HepG2 (cell line): ENCODE data around the gene FRK. TPM values are rescaled to one million over a fixed set of nuclear protein-coding genes. Genes with fewer than 3 reads are reported as not detected.

ENCODE experiments used
- HES4 ChIP-seq: sonication (generic); formaldehyde crosslinking; IDR thresholded peaks from 2 replicates; pipeline ENCODE4 v1.9.0; 2021; ENCODE audit warnings: mild to moderate bottlenecking, missing genetic modification reagents, borderline replicate concordance
- ISX ChIP-seq: sonication (generic); formaldehyde crosslinking; conservative IDR thresholded peaks from 2 replicates; pipeline ENCODE4 v1.5.0; 2020; ENCODE audit warnings: missing genetic modification reagents
- JDP2 ChIP-seq: sonication (generic); formaldehyde crosslinking; IDR thresholded peaks from 2 replicates; pipeline ENCODE4 v1.8.1; 2022; ENCODE audit warnings: missing genetic modification reagents, borderline replicate concordance
- MAFG ChIP-seq: sonication (generic); formaldehyde crosslinking; IDR thresholded peaks from 2 replicates; pipeline ENCODE4 v1.5.1; 2020; ENCODE audit warnings: mild to moderate bottlenecking, missing genetic modification reagents
- MTF1 ChIP-seq: sonication (generic); formaldehyde crosslinking; IDR thresholded peaks from 2 replicates; pipeline ENCODE4 v1.5.0; 2020; ENCODE audit warnings: missing genetic modification reagents
- NCOA5 ChIP-seq: sonication (generic); formaldehyde crosslinking; IDR thresholded peaks from 2 replicates; pipeline ENCODE4 v1.4.0; 2020; ENCODE audit warnings: missing genetic modification reagents
- NR2F2 ChIP-seq: IDR thresholded peaks from 2 replicates; pipeline ENCODE4 v1.6.1; 2012; ENCODE audit warnings: low read depth, inconsistent platforms, borderline replicate concordance
- NRL ChIP-seq: sonication (generic); formaldehyde crosslinking; IDR thresholded peaks from 2 replicates; pipeline ENCODE4 v1.5.0; 2020; ENCODE audit warnings: missing genetic modification reagents, mild to moderate bottlenecking, moderate library complexity, borderline replicate concordance
- PPARG ChIP-seq: conservative IDR thresholded peaks from 2 replicates; pipeline ENCODE4 v1.6.1; 2016; ENCODE audit warnings: missing biosample characterization, missing genetic modification reagents
- RFX5 ChIP-seq: IDR thresholded peaks from 2 replicates; pipeline ENCODE4 v1.6.1; 2011; ENCODE audit warnings: low read depth, low read length, improper control_type of control experiment
- SMAD3 ChIP-seq: sonication (generic); formaldehyde crosslinking; IDR thresholded peaks from 2 replicates; pipeline ENCODE4 v1.4.0; 2020; ENCODE audit warnings: missing genetic modification reagents
- TBL1XR1 ChIP-seq: fragments of 150-350 bp; IDR thresholded peaks from 2 replicates; pipeline ENCODE4 v1.6.1; 2014; ENCODE audit warnings: borderline replicate concordance, low read length; ENCODE audit not compliant: partially characterized antibody
- TBX3 ChIP-seq: fragments of 450-650 bp; IDR thresholded peaks from 2 replicates; pipeline ENCODE4 v1.6.1; 2017; ENCODE audit warnings: antibody characterized with exemption, mild to moderate bottlenecking, inconsistent platforms, borderline replicate concordance
- TEAD2 ChIP-seq: sonication (generic); formaldehyde crosslinking; IDR thresholded peaks from 2 replicates; pipeline ENCODE4 v1.9.0; 2021; ENCODE audit warnings: missing genetic modification reagents
- ZKSCAN1 ChIP-seq: fragments of 150-350 bp; IDR thresholded peaks from 2 replicates; pipeline ENCODE4 v1.6.1; 2014; ENCODE audit warnings: low read length
- ZKSCAN5 ChIP-seq: sonication (generic); formaldehyde crosslinking; IDR thresholded peaks from 2 replicates; pipeline ENCODE4 v1.5.1; 2020; ENCODE audit warnings: mild to moderate bottlenecking, missing genetic modification reagents
- ZNF317 ChIP-seq: sonication (generic); formaldehyde crosslinking; IDR thresholded peaks from 2 replicates; pipeline ENCODE4 v1.5.0; 2020; ENCODE audit warnings: mild to moderate bottlenecking, missing genetic modification reagents
- ZNF367 ChIP-seq: sonication (generic); formaldehyde crosslinking; IDR thresholded peaks from 2 replicates; pipeline ENCODE4 v1.4.0; 2020; ENCODE audit warnings: missing genetic modification reagents, borderline replicate concordance
- ZNF563 ChIP-seq: sonication (generic); formaldehyde crosslinking; IDR thresholded peaks from 2 replicates; pipeline ENCODE4 v1.8.0; 2022; ENCODE audit warnings: mild to moderate bottlenecking, moderate library complexity, missing genetic modification reagents
- ZNF720 ChIP-seq: sonication (generic); formaldehyde crosslinking; IDR thresholded peaks from 2 replicates; pipeline ENCODE4 v1.4.0; 2020; ENCODE audit warnings: missing genetic modification reagents
- polyA plus RNA-seq, 8 experiments: library from polyadenylated mRNA; depleted of rRNA in 3 of 8; stranded (reverse) in 7 of 8; unstranded in 1 of 8; fragments of >200 nt; fragmentation: Illumina TruSeq in 4 of 8; extraction: Trizol in 4 of 8; gene quantifications; 2 replicates each; pipeline versions ENCODE4 v1.2.1 to v1.2.3, GENCODE V29; 2011 to 2016; ENCODE audit warnings: low read depth in 4 of 8, missing spikeins in 1 of 8, mixed read lengths in 1 of 8; ENCODE audit not compliant: insufficient read depth in 1 of 8
- total RNA-seq, 5 experiments: library from RNA; depleted of rRNA; stranded (reverse); fragments of >200 nt; fragmentation: Illumina TruSeq; extraction: Trizol; gene quantifications; 2 replicates each; pipeline ENCODE4 v1.2.3, GENCODE V29; 2016; ENCODE audit warnings: low read depth in 1 of 5
- TF ChIP-seq, protein P1 (sequence below): sonication (generic); formaldehyde crosslinking; IDR thresholded peaks from 2 replicates; pipeline ENCODE4 v1.4.0; 2020; ENCODE audit warnings: mild to moderate bottlenecking, low read depth, missing genetic modification reagents
- TF ChIP-seq, protein P2 (sequence below): sonication (generic); formaldehyde crosslinking; IDR thresholded peaks from 2 replicates; pipeline ENCODE4 v1.4.0; 2020; ENCODE audit warnings: mild to moderate bottlenecking, missing genetic modification reagents
- TF ChIP-seq, protein P3 (sequence below): sonication (generic); formaldehyde crosslinking; IDR thresholded peaks from 2 replicates; pipeline ENCODE4 v1.4.0; 2020; ENCODE audit warnings: mild to moderate bottlenecking, missing genetic modification reagents
- TF ChIP-seq, protein P4 (sequence below): IDR thresholded peaks from 2 replicates; pipeline ENCODE4 v1.6.1; 2016; ENCODE audit warnings: missing compliant biosample characterization, missing genetic modification reagents, borderline replicate concordance
- TF ChIP-seq, protein P5 (sequence below): sonication (generic); formaldehyde crosslinking; IDR thresholded peaks from 2 replicates; pipeline ENCODE4 v1.5.0; 2020; ENCODE audit warnings: missing genetic modification reagents

FRK gene
- total and polyA plus RNA-seq, 2 of the 13 experiments (the other 11 are each of a cell fraction or from before 2014, with no cell fraction given): 1.3 to 2.9 TPM

GRCh38 chr6:116060572-116061283, at the start of gene FRK (continued):
- TF ChIP-seq, protein P1, sequence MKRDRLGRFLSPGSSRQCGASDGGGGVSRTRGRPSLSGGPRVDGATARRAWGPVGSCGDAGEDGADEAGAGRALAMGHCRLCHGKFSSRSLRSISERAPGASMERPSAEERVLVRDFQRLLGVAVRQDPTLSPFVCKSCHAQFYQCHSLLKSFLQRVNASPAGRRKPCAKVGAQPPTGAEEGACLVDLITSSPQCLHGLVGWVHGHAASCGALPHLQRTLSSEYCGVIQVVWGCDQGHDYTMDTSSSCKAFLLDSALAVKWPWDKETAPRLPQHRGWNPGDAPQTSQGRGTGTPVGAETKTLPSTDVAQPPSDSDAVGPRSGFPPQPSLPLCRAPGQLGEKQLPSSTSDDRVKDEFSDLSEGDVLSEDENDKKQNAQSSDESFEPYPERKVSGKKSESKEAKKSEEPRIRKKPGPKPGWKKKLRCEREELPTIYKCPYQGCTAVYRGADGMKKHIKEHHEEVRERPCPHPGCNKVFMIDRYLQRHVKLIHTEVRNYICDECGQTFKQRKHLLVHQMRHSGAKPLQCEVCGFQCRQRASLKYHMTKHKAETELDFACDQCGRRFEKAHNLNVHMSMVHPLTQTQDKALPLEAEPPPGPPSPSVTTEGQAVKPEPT (CRISPR knock-in tag): no peak
- TF ChIP-seq ZNF367 (no peak), NCOA5 (no peak), SMAD3 (CRISPR knock-in tag) (0 out of 2 replicates have a peak, but pooled peaks have one; percentile 10), JDP2 (CRISPR knock-in tag) (no peak), RFX5 (no peak), MAFG (no peak), ZKSCAN1 (no peak), ZNF720 (CRISPR knock-in tag) (no peak), HES4 (CRISPR knock-in tag) (no peak), NR2F2 (no peak), ZNF563 (no peak), ZNF317 (0 out of 2 replicates have a peak, but pooled peaks have one; percentile 67), ZKSCAN5 (CRISPR knock-in tag) (no peak), PPARG (CRISPR knock-in tag) (peak; percentile 45), TEAD2 (no peak), TBL1XR1 (no peak), TBX3 (no peak), ISX (no peak), NRL (CRISPR knock-in tag) (no peak), MTF1 (CRISPR knock-in tag) (no peak; the same call in 1 of the 2 replicates)
- TF ChIP-seq, protein P2, sequence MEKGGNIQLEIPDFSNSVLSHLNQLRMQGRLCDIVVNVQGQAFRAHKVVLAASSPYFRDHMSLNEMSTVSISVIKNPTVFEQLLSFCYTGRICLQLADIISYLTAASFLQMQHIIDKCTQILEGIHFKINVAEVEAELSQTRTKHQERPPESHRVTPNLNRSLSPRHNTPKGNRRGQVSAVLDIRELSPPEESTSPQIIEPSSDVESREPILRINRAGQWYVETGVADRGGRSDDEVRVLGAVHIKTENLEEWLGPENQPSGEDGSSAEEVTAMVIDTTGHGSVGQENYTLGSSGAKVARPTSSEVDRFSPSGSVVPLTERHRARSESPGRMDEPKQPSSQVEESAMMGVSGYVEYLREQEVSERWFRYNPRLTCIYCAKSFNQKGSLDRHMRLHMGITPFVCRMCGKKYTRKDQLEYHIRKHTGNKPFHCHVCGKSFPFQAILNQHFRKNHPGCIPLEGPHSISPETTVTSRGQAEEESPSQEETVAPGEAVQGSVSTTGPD (CRISPR knock-in tag): no peak; the same call in 1 of the 2 replicates
- TF ChIP-seq, protein P3, sequence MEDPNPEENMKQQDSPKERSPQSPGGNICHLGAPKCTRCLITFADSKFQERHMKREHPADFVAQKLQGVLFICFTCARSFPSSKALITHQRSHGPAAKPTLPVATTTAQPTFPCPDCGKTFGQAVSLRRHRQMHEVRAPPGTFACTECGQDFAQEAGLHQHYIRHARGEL (CRISPR knock-in tag): no peak
- TF ChIP-seq, protein P4, sequence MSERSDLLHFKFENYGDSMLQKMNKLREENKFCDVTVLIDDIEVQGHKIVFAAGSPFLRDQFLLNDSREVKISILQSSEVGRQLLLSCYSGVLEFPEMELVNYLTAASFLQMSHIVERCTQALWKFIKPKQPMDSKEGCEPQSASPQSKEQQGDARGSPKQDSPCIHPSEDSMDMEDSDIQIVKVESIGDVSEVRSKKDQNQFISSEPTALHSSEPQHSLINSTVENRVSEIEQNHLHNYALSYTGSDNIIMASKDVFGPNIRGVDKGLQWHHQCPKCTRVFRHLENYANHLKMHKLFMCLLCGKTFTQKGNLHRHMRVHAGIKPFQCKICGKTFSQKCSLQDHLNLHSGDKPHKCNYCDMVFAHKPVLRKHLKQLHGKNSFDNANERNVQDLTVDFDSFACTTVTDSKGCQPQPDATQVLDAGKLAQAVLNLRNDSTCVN (CRISPR knock-in tag): 0 out of 2 replicates have a peak, but pooled peaks have one; percentile 2
- TF ChIP-seq, protein P5, sequence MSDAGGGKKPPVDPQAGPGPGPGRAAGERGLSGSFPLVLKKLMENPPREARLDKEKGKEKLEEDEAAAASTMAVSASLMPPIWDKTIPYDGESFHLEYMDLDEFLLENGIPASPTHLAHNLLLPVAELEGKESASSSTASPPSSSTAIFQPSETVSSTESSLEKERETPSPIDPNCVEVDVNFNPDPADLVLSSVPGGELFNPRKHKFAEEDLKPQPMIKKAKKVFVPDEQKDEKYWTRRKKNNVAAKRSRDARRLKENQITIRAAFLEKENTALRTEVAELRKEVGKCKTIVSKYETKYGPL (CRISPR knock-in tag): no peak; the same call in 1 of the 2 replicates
